HG02870 (cell line): Measurements from ENCODE around the gene CRHBP.
"Not testable (repeated sequence)": the region's sequence is repeated elsewhere in the genome, so short reads cannot be mapped to it uniquely, and the experiment has no call there.

Experiments used
- ATAC-seq: cut with Tn5 transposase; IDR thresholded peaks from one replicate; pipeline ENCODE4 v1.9.1; 2021; ENCODE audit warnings: mild to moderate bottlenecking, moderate library complexity; ENCODE audit not compliant: unreplicated experiment

CRHBP gene

GRCh38 chr5:76952795-76953536 lies at the start of gene CRHBP:
CRHBP (plus strand) TSS chr5:76953045; CDS start chr5:76953135, 90 bp downstream.
- ATAC-seq, result no peak

GRCh38 chr5:76908166-76908565 lies 44.7 kb upstream of the CRHBP start:
- no peak for ATAC-seq

- not testable (repeated sequence) for ATAC-seq
Observed at GRCh38 chr5:76910344-76910933, 42.4 kb upstream of the CRHBP start.

GRCh38 chr5:76914671-76915070 lies 38.2 kb upstream of the CRHBP start:
- ATAC-seq, result not testable (repeated sequence)

- ATAC-seq, result no peak
Observed at GRCh38 chr5:76918539-76918938, 34.3 kb upstream of the CRHBP start.

- no peak for ATAC-seq
Observed at GRCh38 chr5:76920491-76920890, 32.4 kb upstream of the CRHBP start.

- ATAC-seq, result no peak
Observed at GRCh38 chr5:76926329-76927105, 26.3 kb upstream of the CRHBP start.

- ATAC-seq, result no peak
Observed at GRCh38 chr5:76927961-76928360, 24.9 kb upstream of the CRHBP start.

- ATAC-seq, result no peak
Observed at GRCh38 chr5:76930083-76930482, 22.8 kb upstream of the CRHBP start.

- peak; percentile 62 for ATAC-seq
Observed at GRCh38 chr5:76938177-76938576, 14.7 kb upstream of the CRHBP start.

- ATAC-seq, result no peak
Observed at GRCh38 chr5:76941000-76941399, 11.8 kb upstream of the CRHBP start.

- ATAC-seq, result no peak
Observed at GRCh38 chr5:76941442-76941841, 11.4 kb upstream of the CRHBP start.

GRCh38 chr5:76942581-76942980 lies 10.3 kb upstream of the CRHBP start:
- no peak for ATAC-seq

- ATAC-seq, result no peak
Observed at GRCh38 chr5:76943006-76943405, 9.8 kb upstream of the CRHBP start.

GRCh38 chr5:76944638-76945037 lies 8.2 kb upstream of the CRHBP start:
- no peak for ATAC-seq

- not testable (repeated sequence) for ATAC-seq
Observed at GRCh38 chr5:76945238-76945637, 7.6 kb upstream of the CRHBP start.

- no peak for ATAC-seq
Observed at GRCh38 chr5:76946090-76946489, 6.8 kb upstream of the CRHBP start.

GRCh38 chr5:76947082-76947503 lies 5.8 kb upstream of the CRHBP start:
- no peak for ATAC-seq

GRCh38 chr5:76953551-76954382 lies 922 bp downstream of the CRHBP start:
- no peak for ATAC-seq

GRCh38 chr5:76954383-76954763 lies 1.5 kb downstream of the CRHBP start:
- ATAC-seq, result no peak

- no peak for ATAC-seq
Observed at GRCh38 chr5:76956033-76956432, 3.2 kb downstream of the CRHBP start.
